ENCODE measurements around the gene BAIAP2. TPM values are rescaled to one million over a fixed set of nuclear protein-coding genes. Genes with fewer than 3 reads are reported as not detected.
A peak's percentile ranks its signal among the peaks of the same experiment; 100 is the strongest.

Gene BAIAP2
- total RNA-seq, 1 experiment from 2014 or later: 67.0 TPM

DNA sequence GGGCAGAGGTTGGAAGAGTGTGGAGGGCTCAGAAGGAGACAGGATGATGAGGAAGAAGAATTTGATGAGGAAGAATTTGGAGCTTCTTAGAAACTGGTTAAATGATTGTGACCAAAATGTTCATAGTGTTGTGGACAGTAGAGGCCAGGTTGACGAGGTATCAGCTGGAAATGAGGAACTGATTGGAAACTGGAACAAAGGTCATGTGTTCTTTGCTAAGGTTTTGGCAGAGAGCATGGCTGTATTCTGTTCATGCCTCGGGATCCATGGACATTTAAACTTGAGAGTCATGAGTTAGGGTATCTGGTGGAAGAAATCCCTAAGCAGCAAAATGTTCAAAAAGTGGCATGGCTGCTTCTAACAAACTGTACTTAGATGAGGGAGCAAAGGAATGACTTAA, 24.0 kb upstream of the BAIAP2 start:
- intact Hi-C loops (cut with micrococcal nuclease): no loop called here

DNA sequence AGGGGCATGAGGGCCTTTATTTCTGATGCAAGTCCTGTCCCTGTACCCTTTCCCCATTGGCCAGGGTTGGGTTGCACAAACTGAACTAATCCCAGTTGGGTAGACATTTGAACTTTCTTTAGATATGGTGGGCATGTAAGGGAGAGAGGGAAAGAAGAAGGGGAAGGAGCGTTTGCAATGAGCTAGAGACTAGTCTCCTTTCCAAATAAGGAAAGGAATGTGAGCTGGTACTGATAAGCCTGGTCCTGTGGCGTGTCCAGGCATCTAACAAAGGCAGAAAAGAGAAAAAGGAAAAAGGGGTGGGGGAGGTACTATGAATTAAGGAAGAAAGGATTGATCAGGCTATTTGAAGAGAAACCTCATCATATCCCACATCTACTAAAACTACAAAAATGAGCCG, 23.0 kb upstream of the BAIAP2 start:
- no peak overlapping the region for H3K4me3 Mint-ChIP-seq (ENCODE audit: unreplicated experiment)
- peaks cover 5% of the 10 kb centered on the region for H3K4me1 Mint-ChIP-seq (ENCODE audit: insufficient read depth, unreplicated experiment)
- H3K36me3 Mint-ChIP-seq (ENCODE audit: insufficient read depth, unreplicated experiment): peaks cover 7% of the 10 kb centered on the region
- H3K9me3 Mint-ChIP-seq (ENCODE audit: unreplicated experiment): peaks cover 18% of the 10 kb centered on the region
- peak overlapping the region; percentile 16 for H3K27ac Mint-ChIP-seq (ENCODE audit: low read depth, unreplicated experiment)
- peaks cover 17% of the 10 kb centered on the region for H3K27me3 Mint-ChIP-seq (ENCODE audit: insufficient read depth, unreplicated experiment)
- ChIA-PET POLR2A (interaction anchor here (0.7 kb wide), 2 partner anchors 9 to 805 kb away, joined by 3 read pairs; no protein-coding TSS in a partner anchor), CTCF (interaction anchor here (0.6 kb wide), 1 partner anchor 468 kb away, joined by 4 read pairs; no protein-coding TSS in a partner anchor)
- no TSS peak for BruUV-seq (replicated peaks)
- TF ChIP-seq, protein P1, sequence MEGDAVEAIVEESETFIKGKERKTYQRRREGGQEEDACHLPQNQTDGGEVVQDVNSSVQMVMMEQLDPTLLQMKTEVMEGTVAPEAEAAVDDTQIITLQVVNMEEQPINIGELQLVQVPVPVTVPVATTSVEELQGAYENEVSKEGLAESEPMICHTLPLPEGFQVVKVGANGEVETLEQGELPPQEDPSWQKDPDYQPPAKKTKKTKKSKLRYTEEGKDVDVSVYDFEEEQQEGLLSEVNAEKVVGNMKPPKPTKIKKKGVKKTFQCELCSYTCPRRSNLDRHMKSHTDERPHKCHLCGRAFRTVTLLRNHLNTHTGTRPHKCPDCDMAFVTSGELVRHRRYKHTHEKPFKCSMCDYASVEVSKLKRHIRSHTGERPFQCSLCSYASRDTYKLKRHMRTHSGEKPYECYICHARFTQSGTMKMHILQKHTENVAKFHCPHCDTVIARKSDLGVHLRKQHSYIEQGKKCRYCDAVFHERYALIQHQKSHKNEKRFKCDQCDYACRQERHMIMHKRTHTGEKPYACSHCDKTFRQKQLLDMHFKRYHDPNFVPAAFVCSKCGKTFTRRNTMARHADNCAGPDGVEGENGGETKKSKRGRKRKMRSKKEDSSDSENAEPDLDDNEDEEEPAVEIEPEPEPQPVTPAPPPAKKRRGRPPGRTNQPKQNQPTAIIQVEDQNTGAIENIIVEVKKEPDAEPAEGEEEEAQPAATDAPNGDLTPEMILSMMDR (IDR thresholded peaks at IDR 0.05; ENCODE audit: unreplicated experiment): no peak
- no peak for DNase-seq (ENCODE audit: unreplicated experiment)
- intact Hi-C loops (cut with micrococcal nuclease): no loop called here

More for the DNA sequence above, 24.0 kb upstream of the BAIAP2 start:
- Mint-ChIP-seq H3K9me3 (ENCODE audit: unreplicated experiment) (peaks cover 17% of the 10 kb centered on the region), H3K27me3 (ENCODE audit: insufficient read depth, unreplicated experiment) (peaks cover 27% of the 10 kb centered on the region), H3K4me3 (ENCODE audit: unreplicated experiment) (no peak overlapping the region), H3K36me3 (ENCODE audit: insufficient read depth, unreplicated experiment) (peaks cover 7% of the 10 kb centered on the region), H3K27ac (ENCODE audit: low read depth, unreplicated experiment) (no peak overlapping the region), H3K4me1 (ENCODE audit: insufficient read depth, unreplicated experiment) (peaks cover 5% of the 10 kb centered on the region)
- POLR2A ChIA-PET: no interaction called here
- CTCF ChIA-PET: interaction anchor here (1.4 kb wide), 1 partner anchor 12 kb away, joined by 4 read pairs; no protein-coding TSS in a partner anchor
- BruUV-seq (replicated peaks): no TSS peak
- DNase-seq (ENCODE audit: unreplicated experiment): no peak
- TF ChIP-seq, protein P1 (IDR thresholded peaks at IDR 0.05; ENCODE audit: unreplicated experiment): no peak

DNA sequence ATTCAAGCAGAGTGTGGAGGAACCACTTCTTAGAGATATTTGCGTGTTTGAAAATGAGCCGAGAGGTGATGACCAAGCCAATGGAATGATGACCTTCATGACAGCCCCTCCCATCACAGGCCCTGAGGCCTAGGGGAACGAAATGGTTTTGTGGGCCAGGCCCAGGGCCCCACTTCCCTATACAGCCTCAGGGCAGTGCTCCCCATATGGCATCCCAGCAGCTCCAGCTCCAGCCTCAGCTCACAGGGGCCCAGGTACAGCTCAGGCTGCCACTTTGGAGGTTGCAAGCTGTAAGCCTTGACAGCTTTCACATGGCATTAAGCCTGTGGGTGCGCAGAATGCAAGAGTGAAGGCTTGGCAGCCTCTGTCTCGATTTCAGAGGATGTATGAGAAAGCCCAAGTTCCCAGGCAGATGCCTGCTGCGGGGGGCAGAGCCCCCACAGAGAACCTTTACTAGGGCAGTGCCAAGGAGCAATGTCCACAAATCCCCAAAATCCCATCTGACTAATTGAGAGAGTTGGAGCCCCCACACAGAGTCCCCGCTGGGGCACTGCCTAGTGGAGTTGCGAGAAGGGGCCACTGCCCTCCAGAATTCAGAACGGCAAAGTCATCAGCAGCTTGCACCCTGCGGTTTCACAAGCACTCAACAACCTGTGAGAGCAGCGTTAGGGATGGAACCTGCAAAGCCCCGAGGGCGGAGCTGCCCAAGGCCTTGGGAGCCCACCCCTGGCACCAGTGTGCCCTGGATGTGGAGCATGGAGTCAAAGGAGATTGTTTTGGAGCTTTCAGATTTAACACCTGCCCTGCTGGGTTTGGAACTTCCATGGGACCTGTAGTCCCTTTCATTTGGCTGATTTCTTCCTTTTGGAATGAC, 22.1 kb upstream of the BAIAP2 start:
- Mint-ChIP-seq H3K27ac (ENCODE audit: low read depth, unreplicated experiment) (no peak overlapping the region), H3K4me3 (ENCODE audit: unreplicated experiment) (no peak overlapping the region), H3K4me1 (ENCODE audit: insufficient read depth, unreplicated experiment) (peaks cover 5% of the 10 kb centered on the region), H3K27me3 (ENCODE audit: insufficient read depth, unreplicated experiment) (peaks cover 11% of the 10 kb centered on the region), H3K9me3 (ENCODE audit: unreplicated experiment) (peaks cover 18% of the 10 kb centered on the region), H3K36me3 (ENCODE audit: insufficient read depth, unreplicated experiment) (peaks cover 7% of the 10 kb centered on the region)
- BruUV-seq (replicated peaks): no TSS peak
- DNase-seq (ENCODE audit: unreplicated experiment): no peak
- TF ChIP-seq, protein P1 (IDR thresholded peaks at IDR 0.05; ENCODE audit: unreplicated experiment): no peak
- intact Hi-C loops (cut with micrococcal nuclease): no loop called here
- ChIA-PET POLR2A (interaction anchor here (0.6 to 0.7 kb wide), 3 partner anchors 8 to 806 kb away, joined by 3 to 6 read pairs (median 3); no protein-coding TSS in a partner anchor), CTCF (interaction anchor here (0.6 kb wide), 1 partner anchor 469 kb away, joined by 4 read pairs; no protein-coding TSS in a partner anchor)

DNA sequence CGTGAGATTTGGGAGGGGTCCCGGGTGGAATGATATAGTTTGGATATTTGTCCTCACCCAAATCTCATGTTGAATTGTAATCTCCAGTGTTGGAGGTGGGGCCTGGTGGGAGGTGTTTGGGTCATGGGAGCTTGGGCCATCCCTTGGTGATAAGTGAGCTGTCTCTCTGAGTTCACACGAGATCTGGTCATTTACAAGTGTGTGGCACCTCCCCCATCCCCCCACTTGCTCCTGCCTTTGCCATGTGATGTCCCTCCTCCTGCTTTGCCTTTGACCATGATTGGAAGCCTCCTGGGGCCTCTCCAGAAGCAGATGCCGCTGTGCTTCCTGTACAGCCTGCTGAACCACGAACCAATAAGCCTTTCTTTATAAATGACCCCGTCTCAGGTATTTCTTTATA, 21.3 kb upstream of the BAIAP2 start:
- BruUV-seq (replicated peaks): no TSS peak
- ChIA-PET POLR2A (no interaction called here), CTCF (no interaction called here)
- peaks cover 5% of the 10 kb centered on the region for H3K4me1 Mint-ChIP-seq (ENCODE audit: insufficient read depth, unreplicated experiment)
- H3K27me3 Mint-ChIP-seq (ENCODE audit: insufficient read depth, unreplicated experiment): peaks cover 11% of the 10 kb centered on the region
- intact Hi-C loops (cut with micrococcal nuclease): no loop called here
- no peak for DNase-seq (ENCODE audit: unreplicated experiment)
- H3K27ac Mint-ChIP-seq (ENCODE audit: low read depth, unreplicated experiment): no peak overlapping the region
- no peak overlapping the region for H3K4me3 Mint-ChIP-seq (ENCODE audit: unreplicated experiment)
- peaks cover 18% of the 10 kb centered on the region for H3K9me3 Mint-ChIP-seq (ENCODE audit: unreplicated experiment)
- TF ChIP-seq, protein P1 (IDR thresholded peaks at IDR 0.05; ENCODE audit: unreplicated experiment): no peak
- H3K36me3 Mint-ChIP-seq (ENCODE audit: insufficient read depth, unreplicated experiment): peaks cover 7% of the 10 kb centered on the region

All from MCF 10A (cell line).